GM12864 (cell line): Measurements from ENCODE around the gene KCNN3.

Source experiments
- DNase-seq: peaks from one replicate; pipeline ENCODE4 v3.0.0-alpha.2; 2011; ENCODE audit warnings: low read depth
- H3K4me3 ChIP-seq: 2 replicates; pipeline ENCODE4 v1.5.1; 2011; ENCODE audit warnings: mild to moderate bottlenecking, low read depth, low read length, control low read depth
- CTCF ChIP-seq: IDR thresholded peaks from 2 replicates; pipeline ENCODE4 v1.5.1; 2011; ENCODE audit warnings: low read depth, mild to moderate bottlenecking, moderate library complexity, low read length, control low read depth, inconsistent platforms; ENCODE audit errors: missing control alignments

KCNN3 gene

GRCh38 chr1:154788110-154788870 lies 81.8 kb downstream of the KCNN3 start:
- H3K4me3 ChIP-seq = no peak overlapping the region
- no peak for TF ChIP-seq CTCF
- DNase-seq = no peak

GRCh38 chr1:154786804-154787570 lies 83.1 kb downstream of the KCNN3 start:
- H3K4me3 ChIP-seq = no peak overlapping the region
- DNase-seq = no peak
- TF ChIP-seq CTCF = no peak

- peak; percentile 78 for DNase-seq
- no peak for TF ChIP-seq CTCF
- no peak overlapping the region for H3K4me3 ChIP-seq
These were observed 85.1 kb downstream of the KCNN3 start for GRCh38 chr1:154784924-154785531.

GRCh38 chr1:154784416-154784815 lies 85.7 kb downstream of the KCNN3 start:
- no peak overlapping the region for H3K4me3 ChIP-seq
- no peak for DNase-seq
- TF ChIP-seq CTCF = no peak

GRCh38 chr1:154783976-154784375 lies 86.1 kb downstream of the KCNN3 start:
- DNase-seq = no peak
- TF ChIP-seq CTCF = no peak
- no peak overlapping the region for H3K4me3 ChIP-seq

GRCh38 chr1:154780541-154780940 lies 89.5 kb downstream of the KCNN3 start:
- no peak for DNase-seq
- TF ChIP-seq CTCF = no peak
- H3K4me3 ChIP-seq = no peak overlapping the region
